Endothelial cell (in vitro differentiated cells): ENCODE results near the gene MRPS14. TPM values are rescaled to one million over a fixed set of nuclear protein-coding genes. Genes with fewer than 3 reads are reported as not detected.

Experiments used
- DNase-seq: peaks from one replicate; pipeline ENCODE4 v3.0.0; 2021; ENCODE audit warnings: low spot score
- H3K27ac Mint-ChIP-seq: one replicate; pipeline ENCODE4 v1.8.0; 2021; ENCODE audit warnings: mixed read lengths, inconsistent platforms; ENCODE audit not compliant: unreplicated experiment
- H3K27me3 Mint-ChIP-seq: one replicate; pipeline ENCODE4 v1.8.0; 2021; ENCODE audit warnings: mild to moderate bottlenecking, moderate library complexity, mixed read lengths, inconsistent platforms; ENCODE audit not compliant: unreplicated experiment
- H3K36me3 Mint-ChIP-seq: one replicate; pipeline ENCODE4 v1.8.0; 2021; ENCODE audit warnings: mild to moderate bottlenecking, low read depth, mixed read lengths, inconsistent platforms; ENCODE audit not compliant: unreplicated experiment
- H3K4me1 Mint-ChIP-seq: one replicate; pipeline ENCODE4 v1.8.0; 2021; ENCODE audit warnings: mild to moderate bottlenecking, mixed read lengths, inconsistent platforms; ENCODE audit not compliant: unreplicated experiment
- H3K4me3 Mint-ChIP-seq: one replicate; pipeline ENCODE4 v1.8.0; 2021; ENCODE audit warnings: mild to moderate bottlenecking, mixed read lengths, inconsistent platforms; ENCODE audit not compliant: unreplicated experiment
- H3K9me3 Mint-ChIP-seq: one replicate; pipeline ENCODE4 v1.8.0; 2021; ENCODE audit warnings: mixed read lengths, inconsistent platforms; ENCODE audit not compliant: unreplicated experiment
- CTCF ChIP-seq: fragments of 200-600 bp; sonication (generic); IDR thresholded peaks from one replicate; pipeline ENCODE4 v1.5.0; 2021; ENCODE audit warnings: antibody characterized with exemption; ENCODE audit not compliant: unreplicated experiment
- total RNA-seq: library from RNA; stranded (reverse); fragmentation: NEBNext Ultra II Directional; extraction: Animal tissue kit (Norgen Biotek cat#: 25700); gene quantifications from one replicate; pipeline ENCODE4 v1.2.1, GENCODE V29; 2021; ENCODE audit not compliant: unreplicated experiment

MRPS14 gene
- total RNA-seq, 1 donor from 2014 or later: 41.5 TPM

- DNase-seq: no peak
- Mint-ChIP-seq H3K9me3 (no peaks in the 10 kb centered on the region), H3K36me3 (no peaks in the 10 kb centered on the region), H3K27ac (peak overlapping the region; percentile 22), H3K4me1 (peaks cover 40% of the 10 kb centered on the region), H3K4me3 (no peak overlapping the region), H3K27me3 (peaks cover 3% of the 10 kb centered on the region)
- no peak for TF ChIP-seq CTCF
Observed at GRCh38 chr1:174969977-174970376, 53.2 kb downstream of the MRPS14 start.

GRCh38 chr1:174968750-174969244 lies 54.4 kb downstream of the MRPS14 start:
- Mint-ChIP-seq H3K27me3 (peaks cover 3% of the 10 kb centered on the region), H3K36me3 (no peaks in the 10 kb centered on the region), H3K4me1 (peaks cover 48% of the 10 kb centered on the region), H3K9me3 (no peaks in the 10 kb centered on the region), H3K27ac (peak overlapping the region; percentile 96), H3K4me3 (no peak overlapping the region)
- no peak for DNase-seq
- no peak for TF ChIP-seq CTCF

- peaks cover 4% of the 10 kb centered on the region for H3K27me3 Mint-ChIP-seq
- no peaks in the 10 kb centered on the region for H3K9me3 Mint-ChIP-seq
- H3K4me1 Mint-ChIP-seq: peaks cover 48% of the 10 kb centered on the region
- TF ChIP-seq CTCF: no peak
- DNase-seq: no peak
- H3K4me3 Mint-ChIP-seq: no peak overlapping the region
- H3K36me3 Mint-ChIP-seq: no peaks in the 10 kb centered on the region
- H3K27ac Mint-ChIP-seq: peak overlapping the region; percentile 96
Observed at GRCh38 chr1:174967845-174968705, 55.1 kb downstream of the MRPS14 start.

GRCh38 chr1:174966008-174966572 lies 57.1 kb downstream of the MRPS14 start:
- no peak for TF ChIP-seq CTCF
- no peak for DNase-seq
- peaks cover 1% of the 10 kb centered on the region for H3K27me3 Mint-ChIP-seq
- no peaks in the 10 kb centered on the region for H3K36me3 Mint-ChIP-seq
- H3K4me1 Mint-ChIP-seq: peaks cover 40% of the 10 kb centered on the region
- peak overlapping the region; percentile 72 for H3K27ac Mint-ChIP-seq
- no peaks in the 10 kb centered on the region for H3K9me3 Mint-ChIP-seq
- no peak overlapping the region for H3K4me3 Mint-ChIP-seq
